Bronchial epithelial cell (primary cell): ENCODE results near the gene NANOS2. TPM values are rescaled to one million over a fixed set of nuclear protein-coding genes. Genes with fewer than 3 reads are reported as not detected.
"Not testable (repeated sequence)": the region's sequence is repeated elsewhere in the genome, so short reads cannot be mapped to it uniquely, and the experiment has no call there.

Experiments
- DNase-seq: peaks from one replicate; pipeline ENCODE4 v3.0.0-alpha.2; 2010; ENCODE audit warnings: low read depth
- FAIRE-seq: peaks from 2 replicates; lab custom pipeline; 2011; peaks lifted over from hg19 to GRCh38; lab: Jason Lieb, UNC
- H3K27me3 ChIP-seq: 2 replicates; pipeline ENCODE4 v1.5.1; 2011; ENCODE audit warnings: low read length; ENCODE audit not compliant: control insufficient read depth, insufficient read depth
- H3K36me3 ChIP-seq: 2 replicates; pipeline ENCODE4 v1.5.1; 2011; ENCODE audit warnings: low read length; ENCODE audit not compliant: control insufficient read depth, insufficient read depth
- H3K4me3 ChIP-seq: 2 replicates; pipeline ENCODE4 v1.5.1; 2011; ENCODE audit warnings: mild to moderate bottlenecking, low read depth, low read length, control low read depth
- CTCF ChIP-seq: IDR thresholded peaks from 2 replicates; pipeline ENCODE4 v1.5.1; 2011; ENCODE audit warnings: mild to moderate bottlenecking, moderate library complexity, low read length, control low read depth, inconsistent platforms; ENCODE audit not compliant: insufficient read depth, severe bottlenecking
- total RNA-seq: library from RNA; depleted of rRNA; stranded (reverse); fragments of >200 nt; gene quantifications from 2 replicates; pipeline ENCODE4 v1.2.1, GENCODE V29; 2014

NANOS2 gene
- total RNA-seq, 1 donor from 2014 or later = not detected

- H3K36me3 ChIP-seq = no peaks in the 10 kb centered on the region
- H3K27me3 ChIP-seq = no peaks in the 10 kb centered on the region
- TF ChIP-seq CTCF = no peak
- DNase-seq = no peak
- FAIRE-seq = no peak
- no peak overlapping the region for H3K4me3 ChIP-seq
Measured at GRCh38 chr19:45874620-45874966, 40.0 kb downstream of the NANOS2 start.

- no peaks in the 10 kb centered on the region for H3K27me3 ChIP-seq
- no peak for FAIRE-seq
Measured at GRCh38 chr19:45873219-45873772, 41.3 kb downstream of the NANOS2 start.

GRCh38 chr19:45872095-45872919, 42.3 kb downstream of the NANOS2 start:
- FAIRE-seq = no peak
- no peak for TF ChIP-seq CTCF
- Histone ChIP-seq H3K4me3 (no peak overlapping the region), H3K27me3 (no peaks in the 10 kb centered on the region), H3K36me3 (no peaks in the 10 kb centered on the region)
- DNase-seq = no peak

More at GRCh38 chr19:45873219-45873772, 41.3 kb downstream of the NANOS2 start:
- DNase-seq = no peak
- Histone ChIP-seq H3K36me3 (no peaks in the 10 kb centered on the region), H3K4me3 (no peak overlapping the region)
- TF ChIP-seq CTCF = no peak

GRCh38 chr19:45870798-45871197, 43.8 kb downstream of the NANOS2 start:
- TF ChIP-seq CTCF = no peak
- Histone ChIP-seq H3K27me3 (peaks cover 5% of the 10 kb centered on the region), H3K36me3 (no peaks in the 10 kb centered on the region), H3K4me3 (no peak overlapping the region)
- FAIRE-seq (no peak), DNase-seq (no peak)

- H3K27me3 ChIP-seq = peaks cover 15% of the 10 kb centered on the region
- H3K4me3 ChIP-seq, H3K36me3 ChIP-seq, DNase-seq, FAIRE-seq: not testable (repeated sequence)
Measured at GRCh38 chr19:45867241-45867640, 47.3 kb downstream of the NANOS2 start.

GRCh38 chr19:45866400-45867176, 48.0 kb downstream of the NANOS2 start:
- no peak overlapping the region for H3K4me3 ChIP-seq
- FAIRE-seq = no peak
- peaks cover 15% of the 10 kb centered on the region for H3K27me3 ChIP-seq
- TF ChIP-seq CTCF = no peak
- no peak for DNase-seq
- H3K36me3 ChIP-seq = no peaks in the 10 kb centered on the region
